ENCODE measurements around the gene SLC9A1.
"Not testable (repeated sequence)": the region's sequence is repeated elsewhere in the genome, so short reads cannot be mapped to it uniquely, and the experiment has no call there.

Gene SLC9A1

DNA sequence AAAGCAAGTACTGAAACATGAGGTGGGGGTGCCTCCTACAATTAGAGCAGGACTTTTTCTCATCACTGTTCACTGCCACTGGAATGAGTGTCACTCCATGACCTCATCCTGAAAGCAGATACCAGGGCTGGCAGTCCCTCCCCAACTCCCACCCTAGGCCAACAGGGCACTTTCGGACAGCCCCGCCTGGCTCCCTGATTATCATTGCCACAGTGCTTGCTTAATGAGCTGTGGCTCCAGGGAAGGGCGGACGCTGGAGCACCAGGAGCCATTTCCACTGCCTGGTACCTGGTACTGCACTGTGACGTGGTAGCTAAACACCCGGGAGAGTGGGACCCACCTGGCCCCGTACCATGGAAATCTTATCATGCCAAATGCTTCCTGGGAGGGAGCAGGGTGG lies 22.3 kb downstream of the SLC9A1 start:
- DNase-seq (ENCODE audit: low read depth in 2 of 2): no peak

DNA sequence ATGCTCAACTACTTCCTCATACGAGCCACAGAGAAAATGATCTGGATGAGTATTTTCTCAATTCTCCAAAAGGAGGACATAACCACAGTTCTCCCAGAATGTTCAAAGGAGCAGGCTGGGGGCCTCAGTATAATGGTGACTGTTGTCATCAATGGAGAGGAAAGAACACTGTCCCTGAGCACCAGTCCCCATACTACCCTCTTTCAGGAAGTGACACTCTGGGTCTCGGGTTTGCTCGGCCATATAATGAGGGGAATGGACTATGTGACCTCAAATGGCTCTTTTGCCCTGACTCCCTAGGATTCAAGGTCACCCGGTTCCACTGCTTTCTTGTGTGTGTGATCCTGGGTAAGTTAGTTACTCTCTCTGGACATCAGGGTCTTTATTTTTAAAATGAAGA lies 22.8 kb downstream of the SLC9A1 start:
- DNase-seq (ENCODE audit: low read depth in 2 of 2): no peak

DNA sequence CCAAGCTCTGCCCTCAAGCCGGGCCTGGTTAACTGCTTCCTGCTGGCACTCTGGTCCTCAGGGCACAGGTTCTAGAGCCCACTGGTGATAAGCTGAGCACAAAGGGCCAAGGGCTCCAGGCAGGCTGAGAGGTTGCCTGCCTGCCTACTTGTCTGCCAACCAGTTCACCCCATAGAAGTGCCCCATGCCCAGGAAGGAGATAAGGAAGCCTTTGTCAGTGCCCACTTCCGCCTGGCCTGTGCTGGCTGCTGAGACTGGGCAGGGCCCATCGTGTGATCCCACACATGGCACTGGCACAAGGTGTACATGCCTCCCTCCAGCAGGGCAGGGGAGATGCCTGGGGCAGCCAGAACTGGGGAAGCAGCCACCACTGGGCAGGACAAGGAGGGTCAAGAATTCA lies 24.1 kb downstream of the SLC9A1 start:
- no peak for DNase-seq (ENCODE audit: low read depth in 2 of 2)

DNA sequence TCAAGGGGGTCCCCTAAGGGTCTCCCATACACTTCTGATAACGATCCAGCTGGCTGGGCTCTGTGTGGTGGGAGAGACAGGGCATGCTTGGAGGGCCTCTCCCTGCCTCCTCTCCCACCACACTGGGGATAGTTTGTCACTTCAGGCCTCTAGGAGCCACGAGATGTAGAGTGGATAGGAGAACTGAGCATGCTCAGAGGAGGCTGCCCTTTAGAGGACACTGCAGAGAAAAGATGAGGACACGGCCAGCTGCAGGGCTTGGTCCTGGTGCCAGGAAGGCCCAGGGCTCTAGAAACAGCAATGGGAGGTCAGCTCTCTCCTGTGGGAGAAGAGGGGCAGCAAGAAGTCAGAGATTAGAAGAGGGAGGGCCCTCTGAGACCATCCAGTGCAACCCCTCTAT lies 25.7 kb downstream of the SLC9A1 start:
- DNase-seq (ENCODE audit: low read depth in 2 of 2): no peak

DNA sequence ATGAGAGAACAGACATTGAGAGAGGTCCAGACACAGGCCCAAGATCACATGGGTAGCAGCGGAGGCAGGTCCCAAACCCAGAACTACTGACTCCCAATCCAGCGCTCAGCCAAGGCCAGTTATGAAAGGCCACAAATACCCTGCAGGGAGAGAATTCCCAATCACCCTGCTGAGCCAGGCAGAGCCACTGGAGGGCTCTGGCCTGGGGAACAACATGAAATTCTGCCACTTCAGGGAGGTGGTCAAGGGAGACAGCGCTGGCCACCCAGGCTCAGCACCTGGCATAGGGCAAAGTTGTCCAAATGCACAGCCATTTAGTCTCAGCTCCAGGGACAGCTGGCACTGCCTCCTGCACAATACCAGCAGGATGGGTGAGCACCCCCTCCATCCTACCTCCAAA lies 27.5 kb downstream of the SLC9A1 start:
- DNase-seq (ENCODE audit: low read depth in 2 of 2): no peak

DNA sequence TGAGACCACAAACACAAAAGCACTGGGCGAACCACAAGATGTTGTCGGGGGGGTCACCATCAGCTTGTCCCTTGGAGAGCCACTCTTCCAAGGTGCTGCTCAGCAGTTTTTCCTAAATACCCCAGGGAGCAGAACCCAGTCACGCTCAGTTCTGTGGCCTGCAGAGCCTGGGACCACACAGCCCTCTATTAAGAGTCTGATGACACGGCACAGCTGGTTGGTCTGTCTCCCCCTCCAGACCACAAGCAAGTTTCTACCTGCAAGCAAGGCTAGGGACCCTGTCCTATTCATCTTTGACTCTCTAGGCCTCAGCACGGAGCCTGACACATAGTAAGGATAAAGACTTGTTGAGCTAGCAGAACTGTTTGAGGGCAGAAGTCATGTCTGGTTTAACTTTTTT lies 28.5 kb downstream of the SLC9A1 start:
- DNase-seq (ENCODE audit: low read depth in 2 of 2): no peak

DNA sequence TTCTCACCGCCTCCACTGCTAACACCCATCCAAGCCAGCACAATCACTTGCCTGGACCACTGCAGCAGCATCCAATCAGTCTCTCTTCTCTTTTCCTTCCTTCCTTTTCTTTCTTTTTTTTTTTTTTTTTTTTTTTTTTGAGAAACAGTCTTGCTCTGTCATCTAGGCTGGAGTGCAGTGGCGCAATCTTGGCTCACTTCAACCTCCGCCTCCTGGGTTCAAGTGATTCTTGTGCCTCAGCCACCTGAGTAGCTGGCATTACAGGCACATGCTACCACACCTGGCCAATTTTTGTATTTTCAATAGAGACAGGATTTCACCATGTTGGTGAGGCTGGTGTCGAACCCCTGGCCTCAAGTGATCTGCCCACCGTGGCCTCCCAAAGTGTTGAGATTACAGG lies 29.8 kb downstream of the SLC9A1 start:
- not testable (repeated sequence) for DNase-seq (ENCODE audit: low read depth in 2 of 2)

DNA sequence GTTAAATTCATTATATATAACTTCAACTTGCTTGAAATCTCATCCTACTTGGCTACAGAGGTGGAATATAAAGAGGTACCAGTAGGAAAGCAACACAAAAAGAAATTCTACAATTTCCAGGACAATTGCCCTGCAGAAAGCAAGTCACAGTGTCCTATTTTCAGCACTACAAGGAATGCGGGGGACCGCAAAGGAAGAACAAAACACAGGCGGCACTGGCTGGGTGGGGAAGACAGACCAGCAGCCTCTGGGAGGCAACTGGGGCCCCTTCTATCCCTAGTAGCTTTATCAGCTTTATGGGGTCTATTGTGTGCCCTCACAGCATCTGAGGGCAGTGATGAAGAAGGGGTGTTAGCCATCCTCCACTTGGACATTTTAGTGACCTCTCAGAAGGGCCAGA lies 30.5 kb downstream of the SLC9A1 start:
- DNase-seq (ENCODE audit: low read depth in 2 of 2): no peak

DNA sequence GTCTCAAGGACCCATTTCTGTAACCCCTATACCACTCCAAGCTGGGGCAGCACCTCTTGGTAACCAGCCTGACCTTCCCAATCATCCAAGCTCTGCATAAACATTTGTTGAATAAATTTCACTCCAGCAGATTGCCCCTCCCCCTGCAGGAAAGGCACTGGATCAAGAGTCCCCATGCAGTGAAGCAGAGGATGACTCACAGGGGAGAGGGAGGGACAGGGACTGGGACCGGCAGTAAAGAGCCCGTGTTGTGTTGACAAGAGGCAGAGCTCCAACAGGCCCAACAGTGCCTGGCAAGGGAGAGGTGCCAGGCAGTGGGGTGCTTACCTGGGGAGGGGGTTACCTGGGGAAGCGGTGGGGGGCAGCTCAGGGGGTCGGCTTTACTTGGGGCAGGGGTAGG lies 32.3 kb downstream of the SLC9A1 start:
- DNase-seq (ENCODE audit: low read depth in 2 of 2): no peak

DNA sequence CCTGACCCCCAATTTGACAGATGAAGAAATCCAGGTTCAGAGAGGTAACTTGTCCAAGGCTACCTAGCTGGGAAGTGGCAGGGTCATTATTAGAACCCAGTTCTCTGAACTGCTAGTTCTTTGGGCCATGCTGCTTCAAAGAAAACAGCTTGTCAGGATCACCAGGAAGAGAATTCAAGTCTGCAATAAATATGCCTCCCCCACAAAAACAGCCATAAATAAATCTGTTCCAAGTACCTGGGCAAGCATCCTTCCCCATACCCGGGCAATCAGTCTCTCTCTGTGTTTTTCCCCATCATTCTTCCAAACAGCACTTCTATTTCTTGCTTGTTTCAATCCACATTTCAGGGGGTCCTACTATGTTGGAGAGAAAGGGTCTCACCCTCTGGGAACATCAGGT lies 34.1 kb downstream of the SLC9A1 start:
- DNase-seq (ENCODE audit: low read depth in 2 of 2): no peak

DNA sequence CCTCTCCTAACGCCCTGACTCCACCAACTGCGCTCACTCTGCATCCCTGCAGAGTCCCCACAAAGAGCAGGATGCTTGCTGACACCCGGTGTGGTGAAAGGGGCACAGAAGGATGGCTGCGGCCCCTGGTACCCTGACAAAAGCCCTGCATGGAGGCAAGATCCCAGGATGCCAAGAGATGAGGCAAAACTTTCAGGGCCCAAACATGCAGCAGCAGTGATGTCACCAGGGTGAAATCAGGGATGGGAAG lies 36.6 kb downstream of the SLC9A1 start:
- no peak for DNase-seq (ENCODE audit: low read depth in 2 of 2)

DNA sequence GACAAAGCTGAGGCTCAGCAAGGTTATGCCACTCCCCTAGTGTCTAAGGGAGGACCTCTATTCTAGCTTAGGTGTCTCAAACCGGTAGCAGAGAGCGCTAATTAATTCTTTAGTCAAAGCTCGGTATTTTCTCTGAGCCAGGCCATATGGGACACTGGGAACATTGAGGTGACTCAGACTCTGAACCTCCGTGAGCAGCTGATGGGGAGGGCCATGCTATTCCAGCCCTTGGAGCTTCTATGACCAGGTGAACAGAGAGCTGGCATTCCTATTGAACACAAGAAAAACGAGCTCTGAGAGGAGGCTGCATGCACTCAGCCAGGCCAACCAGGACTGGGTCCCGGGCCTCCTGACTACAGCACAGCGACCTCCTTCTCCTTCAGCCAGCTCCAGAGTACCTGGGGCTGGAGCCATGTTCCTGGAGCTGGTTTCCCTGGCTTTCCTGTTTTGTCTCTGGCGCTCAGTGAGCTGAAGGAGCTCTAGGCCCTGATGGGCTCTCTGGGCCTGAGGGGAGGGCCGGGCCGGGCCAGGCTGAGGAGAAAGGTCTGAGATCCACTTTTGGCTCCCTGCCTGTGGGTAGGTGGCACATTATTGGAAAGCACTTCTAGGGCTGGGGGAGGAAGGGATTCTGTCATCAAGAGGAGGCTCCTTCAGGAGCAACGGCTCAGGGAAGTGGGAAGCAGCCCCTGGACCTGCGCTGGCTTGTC lies 37.0 kb downstream of the SLC9A1 start:
- no peak for DNase-seq (ENCODE audit: low read depth in 2 of 2)

DNA sequence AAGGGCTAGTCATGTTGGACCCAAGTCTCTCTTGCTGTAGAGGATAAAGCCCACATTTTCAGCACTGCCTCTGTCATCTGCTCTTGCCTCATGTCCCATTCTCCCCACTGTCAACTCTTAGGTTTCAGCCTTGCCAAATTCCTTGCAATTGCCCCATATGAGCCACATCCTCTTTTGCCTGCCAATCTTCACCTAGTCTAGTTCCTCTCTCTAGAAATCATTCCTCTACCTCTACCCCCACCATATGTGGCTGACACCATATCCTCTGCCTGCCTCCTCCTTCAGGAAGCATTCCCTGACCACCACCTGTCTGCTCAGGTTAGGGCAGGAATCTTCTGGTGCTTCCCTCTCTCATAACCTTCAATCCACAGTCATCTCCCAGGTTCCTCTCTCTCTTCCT lies 38.2 kb downstream of the SLC9A1 start:
- no peak for DNase-seq (ENCODE audit: low read depth in 2 of 2)

DNA sequence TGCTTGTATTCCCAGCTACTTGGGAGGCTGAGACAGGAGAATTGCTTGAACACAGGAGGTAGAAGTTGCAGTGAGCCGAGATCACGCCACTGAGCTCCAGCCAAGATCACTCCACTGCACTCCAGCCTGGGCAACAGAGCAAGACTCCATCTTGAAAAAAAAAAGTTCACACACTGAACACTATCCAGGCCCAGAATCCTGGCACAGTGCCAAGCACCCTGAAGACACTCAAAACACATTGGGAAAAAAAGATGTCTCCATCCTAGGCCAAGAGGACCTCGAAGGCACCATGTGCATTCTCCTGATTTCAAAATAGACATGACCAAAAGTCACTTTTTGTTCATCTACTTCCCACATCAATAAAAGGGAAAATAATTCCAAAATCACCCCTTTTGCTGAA lies 38.7 kb downstream of the SLC9A1 start:
- DNase-seq (ENCODE audit: low read depth in 2 of 2): no peak

DNA sequence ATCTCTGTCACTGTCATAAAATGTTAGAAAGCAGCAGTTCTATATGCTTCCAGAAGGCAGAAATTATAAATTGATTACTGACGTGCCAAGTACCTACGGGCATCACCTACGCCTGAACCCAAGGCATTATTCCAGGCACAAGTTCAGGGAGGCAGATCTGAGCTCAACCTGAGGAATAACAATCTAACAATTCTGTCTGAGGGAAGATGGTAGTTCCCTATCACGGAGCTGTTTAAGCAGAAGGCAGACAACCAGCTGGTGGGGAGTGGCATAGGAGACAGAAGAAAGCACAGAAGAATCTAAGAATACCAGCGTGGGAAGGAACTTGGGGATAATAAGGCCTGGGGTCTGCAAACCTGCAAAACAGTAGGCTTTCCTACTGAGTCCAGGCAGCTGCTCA lies 40.4 kb downstream of the SLC9A1 start:
- no peak for DNase-seq (ENCODE audit: low read depth in 2 of 2)

DNA sequence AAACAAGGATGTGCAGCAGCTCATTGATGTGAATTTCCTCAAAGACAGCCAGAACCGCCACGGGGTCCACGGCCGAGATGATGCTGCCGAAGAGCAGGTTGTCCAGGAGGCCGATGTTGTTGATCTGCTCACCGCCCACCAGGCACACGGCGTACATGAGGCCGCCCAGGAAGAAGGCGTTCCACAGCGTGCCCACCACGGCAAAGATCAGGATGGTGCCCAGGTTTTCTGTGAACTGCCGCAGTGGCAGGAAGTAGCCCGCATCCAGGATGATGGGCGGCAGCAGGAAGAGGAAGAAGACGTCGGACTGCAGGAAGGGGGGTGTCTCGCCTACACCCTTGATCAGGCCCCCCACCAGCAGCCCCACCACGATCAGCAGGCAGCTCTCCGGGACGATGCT lies 41.1 kb downstream of the SLC9A1 start:
- DNase-seq (ENCODE audit: low read depth in 2 of 2): no peak

DNA sequence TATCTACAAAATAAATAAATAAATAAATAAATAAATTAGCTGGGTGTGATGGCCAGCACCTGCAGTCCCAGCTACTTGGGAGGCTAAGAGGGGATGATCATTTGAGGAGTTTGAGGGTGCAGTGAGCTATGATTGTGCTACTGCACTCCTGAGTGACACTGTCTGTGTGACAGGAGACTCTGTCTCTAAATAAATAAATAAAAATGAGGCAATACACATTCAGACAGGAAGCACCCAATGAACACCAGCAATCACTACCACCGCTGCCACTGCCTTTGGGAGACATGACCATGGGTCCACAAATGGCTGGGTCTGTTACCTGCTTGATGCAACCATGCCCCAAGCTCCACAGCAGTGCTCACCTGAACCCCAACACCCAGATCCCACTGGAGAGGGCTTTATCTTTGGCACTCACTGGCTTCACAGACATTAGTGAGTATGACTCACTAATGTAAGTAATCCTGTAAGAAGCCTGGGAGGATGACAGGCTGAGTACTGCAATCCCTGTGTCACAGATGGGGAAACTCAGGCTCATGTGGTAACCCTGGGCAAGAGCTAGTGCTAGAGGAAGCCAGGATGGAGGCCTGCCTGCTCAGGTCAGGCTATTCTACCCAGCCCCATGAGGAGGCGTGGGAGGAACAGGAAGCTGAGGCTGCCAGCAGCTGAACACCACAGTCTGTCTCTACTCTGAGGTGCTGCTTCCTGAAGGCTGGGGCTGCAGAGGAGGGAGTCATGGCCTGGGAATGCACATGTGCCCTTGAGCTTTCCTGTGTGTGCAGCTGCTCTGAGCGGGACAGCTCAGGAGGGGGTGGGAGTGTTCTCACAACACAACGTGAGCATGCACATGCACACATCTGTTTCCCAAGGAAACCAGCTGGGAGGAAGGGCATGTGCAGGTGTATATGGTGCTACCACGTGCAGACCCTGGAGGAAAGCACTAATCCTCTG lies 43.0 kb downstream of the SLC9A1 start:
- DNase-seq (ENCODE audit: low read depth in 2 of 2): peak; percentile 29 to 54

DNA sequence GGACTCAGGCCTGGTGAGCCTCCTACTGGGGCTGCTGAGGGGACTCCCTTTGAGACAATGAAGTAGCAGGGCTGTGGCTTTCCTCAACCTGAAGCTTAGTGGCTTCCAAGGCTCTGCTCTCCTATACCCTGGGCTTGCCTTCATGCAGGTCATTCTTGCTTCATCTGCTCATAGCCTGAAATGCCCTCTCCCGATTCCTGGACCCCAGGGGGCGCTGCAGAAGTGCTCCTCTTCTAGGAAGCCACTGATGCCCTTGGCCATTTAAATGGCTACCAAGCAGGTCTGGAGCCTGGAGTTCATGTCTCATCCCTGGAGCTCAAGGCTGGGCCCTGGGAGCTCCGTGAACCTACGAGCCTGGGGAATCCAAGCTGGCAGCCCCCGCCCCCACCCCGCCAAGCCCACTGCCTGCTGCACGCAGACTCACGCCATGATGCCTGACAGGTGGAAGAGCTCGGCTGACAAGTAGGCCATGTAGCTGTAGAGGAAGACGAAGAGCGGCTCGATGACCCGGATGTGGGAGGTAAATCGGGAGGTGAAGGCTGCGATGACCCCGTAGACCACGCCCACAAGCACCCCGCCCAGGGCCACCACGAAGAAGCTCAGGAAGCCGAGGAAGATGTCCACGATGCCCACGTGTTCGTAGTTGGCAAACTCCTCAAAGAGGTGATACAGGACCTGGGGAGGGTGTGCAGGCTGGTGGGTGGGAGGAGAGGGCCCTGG lies 45.7 kb downstream of the SLC9A1 start:
- DNase-seq (ENCODE audit: low read depth in 2 of 2): no peak

DNA sequence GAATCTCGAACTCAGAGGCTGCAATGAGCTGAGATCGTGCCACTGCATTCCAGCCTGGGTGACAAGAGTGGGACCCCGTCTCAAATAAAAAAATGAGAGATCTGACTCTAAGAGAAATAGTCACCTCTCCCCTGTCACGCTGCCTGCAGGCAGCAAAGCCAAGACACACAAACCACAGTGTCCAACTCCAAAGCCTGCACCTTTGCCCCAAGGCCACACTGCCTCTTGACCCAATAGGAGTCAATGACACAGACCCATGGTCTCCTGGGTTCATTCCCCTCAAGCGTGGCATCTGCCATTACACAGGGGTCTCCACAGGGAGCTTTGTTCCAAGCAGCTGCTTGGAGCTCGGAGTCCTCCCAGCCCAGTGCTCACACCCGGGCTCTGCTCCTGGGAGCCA lies 46.3 kb downstream of the SLC9A1 start:
- DNase-seq (ENCODE audit: low read depth in 2 of 2): no peak

DNA sequence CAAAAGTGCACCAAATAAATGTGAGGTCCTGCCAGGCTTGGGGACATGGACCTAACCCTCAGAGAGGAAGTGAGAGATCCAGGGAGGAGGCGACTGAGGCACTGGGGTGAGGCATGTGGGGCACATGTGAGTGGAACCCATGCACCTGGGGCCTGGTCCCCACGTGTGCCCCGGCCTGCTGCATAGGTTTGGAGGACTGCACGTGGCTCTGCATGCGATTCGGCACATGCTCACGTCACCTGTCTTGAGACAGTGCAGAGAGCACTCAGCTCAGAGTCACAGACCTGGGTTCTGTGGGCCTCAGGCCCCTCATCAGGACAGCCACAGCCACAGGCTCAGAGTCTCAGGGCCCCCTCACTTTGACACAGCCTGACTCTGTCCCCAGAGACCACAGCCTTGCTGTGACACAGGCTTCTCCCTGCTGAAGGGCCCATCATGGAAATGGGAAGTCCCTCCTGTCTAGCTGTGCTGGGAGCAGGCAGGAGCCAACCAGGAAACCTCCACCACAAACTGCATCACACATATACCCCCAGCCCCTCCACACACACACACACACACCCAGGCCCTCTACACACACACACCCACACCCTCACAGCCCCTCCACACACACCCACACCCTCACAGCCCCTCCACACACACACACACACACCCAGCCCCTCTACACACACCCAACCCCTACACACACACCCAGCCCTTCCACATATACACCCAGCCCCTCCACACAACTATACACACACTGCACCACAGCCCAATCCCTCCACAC lies 48.2 kb downstream of the SLC9A1 start:
- no peak for DNase-seq (ENCODE audit: low read depth in 2 of 2)

DNA sequence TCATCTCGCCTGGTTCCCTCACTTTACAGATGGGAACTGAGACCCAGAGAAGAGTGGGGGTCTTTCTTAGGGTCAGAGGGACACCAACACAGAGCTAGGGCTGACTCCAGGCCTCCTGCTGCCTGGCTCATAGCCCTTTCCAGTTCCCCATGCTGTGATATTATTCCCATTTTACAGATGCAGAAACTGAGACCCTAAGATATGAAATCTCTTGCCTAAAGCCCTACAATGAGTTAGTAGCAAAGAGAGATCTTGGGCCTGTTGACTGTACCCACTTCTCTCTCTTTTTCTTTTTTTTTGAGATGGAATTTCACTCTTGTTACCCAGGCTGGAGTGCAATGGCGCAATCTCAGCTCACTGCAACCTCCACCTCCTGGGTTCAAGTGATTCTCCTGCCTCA lies 49.9 kb downstream of the SLC9A1 start:
- DNase-seq (ENCODE audit: low read depth in 2 of 2): no peak

DNA sequence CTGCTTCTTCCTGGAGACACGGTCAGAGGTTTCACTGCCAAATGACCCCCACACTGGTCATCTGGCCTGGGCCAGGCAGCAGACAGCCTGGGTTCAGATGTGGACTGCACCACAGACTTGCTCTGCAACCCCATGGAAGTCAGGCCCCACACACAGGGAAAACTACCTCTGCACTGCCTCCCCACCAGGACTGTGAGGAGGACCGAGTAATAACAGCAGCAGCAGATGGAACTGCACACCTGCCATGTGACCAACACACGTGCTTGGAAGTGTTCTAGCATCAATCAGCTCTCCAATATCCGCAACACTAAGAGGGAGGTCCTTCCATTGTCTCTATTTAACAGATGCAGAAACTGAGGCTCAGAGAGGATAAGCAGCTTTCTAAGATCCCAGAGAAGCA lies 51.4 kb downstream of the SLC9A1 start:
- DNase-seq (ENCODE audit: low read depth in 2 of 2): no peak

Data from activated CD4-positive, alpha-beta T cell treated with anti-CD3 and anti-CD28 coated beads for 24 hours (primary cell).